Dedifferentiated amniotic fluid mesenchymal stem cell (primary cell): Measurements from ENCODE around the gene TSPAN9.
"Not testable (repeated sequence)": the region's sequence is repeated elsewhere in the genome, so short reads cannot be mapped to it uniquely, and the experiment has no call there.

Experiments
- DNase-seq: peaks from one replicate; pipeline ENCODE4 v3.0.0-alpha.2; 2016; ENCODE audit errors: extremely low spot score

TSPAN9 gene

GRCh38 chr12:3044141-3044630 is 33.0 kb upstream of the TSPAN9 start:
- no peak for DNase-seq

GRCh38 chr12:3045494-3045893 is 31.7 kb upstream of the TSPAN9 start:
- no peak for DNase-seq

- DNase-seq: no peak
These were observed 31.2 kb upstream of the TSPAN9 start for GRCh38 chr12:3045989-3046388.

GRCh38 chr12:3046441-3047200 is 30.6 kb upstream of the TSPAN9 start:
- DNase-seq: no peak

GRCh38 chr12:3047961-3048360 is 29.2 kb upstream of the TSPAN9 start:
- no peak for DNase-seq

GRCh38 chr12:3048540-3048939 is 28.6 kb upstream of the TSPAN9 start:
- no peak for DNase-seq

- no peak for DNase-seq
These were observed 28.0 kb upstream of the TSPAN9 start for GRCh38 chr12:3049176-3049575.

GRCh38 chr12:3049611-3050249 is 27.4 kb upstream of the TSPAN9 start:
- DNase-seq: no peak

- DNase-seq: no peak
These were observed 22.8 kb upstream of the TSPAN9 start for GRCh38 chr12:3054374-3054773.

GRCh38 chr12:3055026-3055703 is 22.0 kb upstream of the TSPAN9 start:
- no peak for DNase-seq

GRCh38 chr12:3055704-3056467 is 21.3 kb upstream of the TSPAN9 start:
- no peak for DNase-seq

GRCh38 chr12:3061059-3061458 is 16.1 kb upstream of the TSPAN9 start:
- peak; percentile 30 for DNase-seq

- no peak for DNase-seq
These were observed 15.5 kb upstream of the TSPAN9 start for GRCh38 chr12:3061501-3062215.

GRCh38 chr12:3065300-3065699 is 11.9 kb upstream of the TSPAN9 start:
- no peak for DNase-seq

GRCh38 chr12:3065846-3066245 is 11.3 kb upstream of the TSPAN9 start:
- DNase-seq: not testable (repeated sequence)

GRCh38 chr12:3069714-3070113 is 7.5 kb upstream of the TSPAN9 start:
- DNase-seq: no peak

- DNase-seq: no peak
These were observed 6.1 kb upstream of the TSPAN9 start for GRCh38 chr12:3071107-3071506.

GRCh38 chr12:3071710-3072109 is 5.5 kb upstream of the TSPAN9 start:
- no peak for DNase-seq

GRCh38 chr12:3073438-3074250 is 3.5 kb upstream of the TSPAN9 start:
- peak; percentile 88 for DNase-seq

GRCh38 chr12:3075315-3075714 is 1.9 kb upstream of the TSPAN9 start:
- DNase-seq: no peak
